ENCODE results near the gene PARVG.

Gene PARVG

DNA sequence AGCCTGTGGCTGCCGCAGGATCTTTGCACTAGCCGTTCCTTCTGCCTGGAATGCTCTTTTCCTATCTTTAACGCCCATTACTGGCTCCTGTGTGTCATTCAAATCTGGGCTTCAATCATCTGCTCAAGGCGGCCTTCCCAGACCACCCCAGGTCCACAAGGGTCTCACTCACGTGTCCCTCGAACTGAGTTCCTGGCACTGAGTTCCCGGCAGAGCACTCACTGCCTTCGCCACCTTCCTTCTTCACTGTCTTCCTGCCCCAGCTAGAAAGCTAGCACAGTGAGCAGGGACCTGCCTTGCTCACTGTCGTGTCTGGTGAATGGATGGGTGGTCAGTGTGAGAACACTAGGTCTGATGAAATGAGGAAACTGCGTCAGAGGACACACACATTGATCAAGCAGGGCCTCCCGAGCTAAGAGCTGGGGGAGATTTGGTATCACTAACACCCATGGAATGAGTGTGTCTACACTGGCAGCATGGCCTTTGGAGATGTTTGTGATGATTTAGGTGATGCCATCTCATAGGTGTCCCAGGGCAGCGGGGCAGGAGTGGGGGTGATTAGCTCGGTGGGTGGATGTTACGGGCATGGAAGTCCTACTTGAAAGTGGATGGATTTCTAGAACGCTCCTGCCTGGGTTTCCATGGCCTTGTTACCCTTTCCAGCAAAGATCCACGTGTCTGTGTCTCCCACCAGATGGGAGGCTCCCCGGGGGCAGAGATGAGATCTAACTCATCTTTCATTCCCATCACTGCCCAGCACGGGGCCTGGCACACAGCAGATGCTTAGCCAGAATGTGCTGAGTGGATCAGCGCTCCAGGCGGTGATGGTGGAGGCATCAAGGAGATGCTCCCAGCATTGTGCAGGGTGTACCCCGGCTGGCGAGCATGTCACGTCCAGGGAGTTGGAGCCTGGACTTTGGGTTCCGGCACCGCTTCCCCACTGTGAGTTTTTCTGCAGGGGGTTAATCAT lies 67.5 kb downstream of the PARVG start:
- DNase-seq = no peak

DNA sequence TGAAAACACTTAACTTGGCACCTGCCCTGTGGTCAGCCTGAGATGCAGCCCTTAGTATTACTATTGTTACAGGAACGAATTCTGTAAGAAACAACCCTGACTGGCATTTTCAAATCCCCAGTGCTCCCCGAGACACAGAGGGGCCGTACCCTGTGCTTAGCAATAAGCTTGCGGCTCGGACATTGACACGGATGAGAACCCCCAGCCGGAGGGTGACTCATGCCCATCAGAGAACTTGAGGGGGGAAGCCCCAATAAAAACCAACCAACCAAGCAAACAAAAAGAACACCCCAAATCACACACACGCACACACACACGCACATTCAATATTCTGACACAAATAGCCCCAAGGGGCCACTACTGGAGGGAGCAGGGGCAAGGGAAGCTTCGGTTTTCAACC lies 68.2 kb downstream of the PARVG start:
- no peak for DNase-seq

DNA sequence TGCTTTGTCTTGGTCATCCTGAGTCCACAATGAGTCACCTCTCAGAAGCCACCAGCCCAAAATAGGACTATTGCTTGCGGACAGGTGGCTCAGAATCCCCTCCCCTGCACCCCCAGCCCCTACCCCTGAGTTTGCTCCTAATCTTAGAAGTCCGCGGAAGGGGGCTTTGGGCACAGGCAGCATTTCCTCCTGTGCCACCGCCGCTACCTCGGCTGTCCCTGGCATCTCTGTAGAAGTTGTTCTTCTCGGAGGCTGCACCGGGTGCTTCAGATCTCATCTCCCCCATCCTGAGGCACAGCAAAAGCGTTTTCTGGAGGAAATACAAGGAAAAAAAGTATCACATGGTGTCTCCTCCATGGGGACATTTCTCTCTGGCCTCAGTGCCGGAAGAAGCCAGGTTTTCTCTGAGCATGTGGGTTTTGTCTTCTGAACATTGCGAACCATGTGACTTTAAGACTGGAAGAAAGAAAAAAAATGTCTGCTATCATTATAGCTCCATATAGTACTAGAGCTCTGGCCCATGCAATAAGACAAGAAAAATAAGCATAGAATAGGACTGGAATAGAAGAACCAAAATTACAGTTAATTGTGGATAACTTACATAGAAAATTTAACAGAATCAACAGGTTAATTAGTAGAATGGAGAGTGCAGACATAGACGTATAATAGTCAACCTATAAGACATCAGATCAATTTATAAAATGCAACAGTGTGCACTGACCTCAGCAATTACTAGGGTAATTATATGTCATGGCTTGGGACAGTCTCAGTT lies 68.8 kb downstream of the PARVG start:
- no peak for DNase-seq

DNA sequence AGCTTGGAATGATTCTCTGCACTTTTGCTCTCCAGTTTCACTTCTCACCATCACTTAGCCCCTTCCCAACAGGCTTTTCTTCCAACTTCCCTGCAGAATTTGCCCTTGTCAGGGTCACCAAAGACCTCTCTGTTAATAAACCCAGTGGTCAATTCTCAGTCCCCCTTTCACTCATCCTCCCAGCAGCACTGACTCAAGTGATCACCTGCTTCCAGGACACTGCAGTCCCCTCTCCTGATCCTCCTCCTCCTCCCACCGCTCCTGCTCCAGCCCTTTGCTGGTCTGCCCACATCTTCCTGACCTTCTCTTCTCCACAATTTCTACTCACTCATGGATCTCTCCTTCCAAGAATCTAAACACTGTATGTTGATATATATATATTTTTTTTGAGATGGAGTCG lies 74.1 kb downstream of the PARVG start:
- DNase-seq = no peak

DNA sequence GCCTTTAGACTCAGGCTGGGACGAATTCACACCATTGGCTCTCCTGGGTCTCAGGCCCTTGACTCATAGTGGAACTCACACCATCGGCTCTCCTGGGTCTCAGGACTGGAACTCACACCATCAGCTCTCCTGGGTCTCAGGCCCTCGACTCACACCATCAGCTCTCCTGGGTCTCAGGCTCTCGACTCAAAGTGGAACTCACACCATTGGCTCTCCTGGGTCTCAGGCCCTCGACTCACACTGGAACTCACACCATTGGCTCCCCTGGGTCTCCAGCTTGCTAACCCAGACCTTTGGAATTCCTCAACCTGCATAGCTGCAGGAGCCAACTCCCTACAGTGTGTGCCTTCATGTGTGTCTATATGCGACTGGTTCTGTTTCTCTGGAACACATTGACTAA lies 75.4 kb downstream of the PARVG start:
- no peak for DNase-seq

DNA sequence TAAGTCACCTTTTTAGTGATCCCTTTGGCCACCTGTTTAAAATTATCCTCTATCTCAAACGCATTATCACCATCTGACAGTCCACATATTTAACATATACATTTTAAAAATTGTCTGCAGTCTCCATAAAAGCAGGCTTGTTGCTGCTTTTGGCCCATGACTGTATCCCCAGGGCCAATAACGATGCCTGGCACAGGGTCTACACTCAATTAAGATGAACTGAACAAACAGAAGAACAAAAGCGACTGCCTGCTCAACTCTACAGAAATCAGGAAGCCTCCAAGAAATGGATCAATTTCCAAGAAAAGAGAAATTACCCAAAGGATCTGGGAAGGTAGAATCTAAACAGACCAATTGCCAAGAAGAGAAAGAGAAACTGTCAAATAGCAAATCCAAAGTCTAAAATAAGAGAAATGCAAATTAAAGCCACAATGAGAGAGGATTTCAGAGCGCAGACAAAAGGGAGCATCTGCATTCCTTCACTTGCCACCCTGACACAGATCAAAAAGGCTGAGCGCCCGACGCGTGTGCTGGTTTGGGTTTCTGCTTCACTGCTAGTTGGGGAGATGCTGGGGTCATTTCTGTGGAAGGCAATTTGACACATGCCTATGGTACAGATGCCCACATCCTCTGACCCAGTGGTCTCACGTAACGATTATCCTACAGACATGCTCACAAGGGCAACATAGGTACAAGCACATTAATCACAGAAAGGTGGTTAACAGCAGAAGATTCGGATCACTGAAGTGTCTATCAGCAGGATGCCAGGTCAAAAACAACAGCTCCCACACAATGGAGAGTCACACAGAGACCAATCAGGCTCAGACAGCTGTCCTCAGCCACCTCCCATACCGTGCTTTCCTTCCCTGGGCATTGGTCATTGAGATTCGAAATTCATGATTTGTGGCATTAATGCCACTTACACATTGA lies 76.1 kb downstream of the PARVG start:
- no peak for DNase-seq
